HG02798 (cell line): ENCODE data around the gene DNAH14.
"Not testable (repeated sequence)": the region's sequence is repeated elsewhere in the genome, so short reads cannot be mapped to it uniquely, and the experiment has no call there.

ENCODE experiments used
- ATAC-seq: cut with Tn5 transposase; IDR thresholded peaks from one replicate; pipeline ENCODE4 v1.9.1; 2021; ENCODE audit warnings: mild to moderate bottlenecking; ENCODE audit not compliant: unreplicated experiment, poor library complexity

Gene DNAH14

DNA sequence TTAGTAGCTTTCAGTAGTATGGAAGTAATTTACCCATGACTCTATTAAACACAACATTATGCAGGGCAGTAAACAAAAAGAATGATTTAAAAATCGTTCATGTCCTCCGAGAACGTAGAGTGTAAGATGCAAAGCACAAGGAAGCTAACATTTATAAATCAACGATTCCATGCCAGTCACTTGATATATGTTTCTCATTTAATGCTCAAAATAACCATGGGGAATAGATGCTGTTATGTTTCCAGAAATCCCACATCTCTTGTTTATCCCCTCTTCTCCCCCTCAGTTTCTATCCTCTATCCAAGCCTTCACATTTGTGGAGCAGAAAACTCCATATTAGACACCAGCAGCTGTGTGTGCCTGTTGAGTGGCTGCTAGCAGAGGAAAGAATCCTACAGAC, 445.5 kb downstream of the DNAH14 start:
- ATAC-seq, result no peak

DNA sequence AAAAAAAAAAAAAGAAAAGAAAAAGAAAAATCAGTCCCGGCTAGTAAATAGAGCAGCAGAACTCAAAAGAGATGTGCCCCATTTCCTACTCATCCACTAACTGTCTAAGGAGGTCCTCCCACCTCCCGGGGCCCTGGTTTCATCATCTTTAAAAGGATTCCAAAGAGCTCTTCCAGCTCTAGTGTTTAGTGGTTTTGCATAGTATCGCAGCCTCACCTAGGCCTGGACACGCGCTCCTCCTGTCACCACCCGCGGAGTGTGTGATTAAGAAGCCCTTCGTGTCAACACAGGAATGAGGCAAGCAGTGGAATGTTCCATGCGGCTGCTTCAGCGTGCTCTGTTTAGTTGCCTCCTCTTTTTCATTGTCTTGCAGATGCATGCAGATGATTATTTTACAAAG, 449.4 kb downstream of the DNAH14 start:
- no peak for ATAC-seq

DNA sequence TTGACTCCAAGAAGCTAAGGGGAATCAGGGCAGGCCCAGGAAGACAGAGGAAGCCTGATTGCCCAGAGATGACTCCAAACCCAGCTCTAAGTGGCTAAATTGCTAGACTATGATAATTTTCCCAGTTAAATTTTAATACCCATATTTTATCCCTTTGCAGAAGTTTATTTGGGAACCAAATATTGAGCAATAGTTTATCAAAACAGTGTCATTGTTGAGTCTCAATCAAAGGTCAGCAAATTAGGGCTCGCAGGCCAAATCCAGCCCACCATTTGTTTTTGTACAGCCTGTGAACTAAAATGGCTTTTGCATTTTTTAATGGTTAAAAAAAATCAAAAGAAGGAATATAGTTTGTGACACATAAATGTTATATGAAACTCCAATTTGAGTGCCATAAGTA, 451.2 kb downstream of the DNAH14 start:
- ATAC-seq, result no peak

DNA sequence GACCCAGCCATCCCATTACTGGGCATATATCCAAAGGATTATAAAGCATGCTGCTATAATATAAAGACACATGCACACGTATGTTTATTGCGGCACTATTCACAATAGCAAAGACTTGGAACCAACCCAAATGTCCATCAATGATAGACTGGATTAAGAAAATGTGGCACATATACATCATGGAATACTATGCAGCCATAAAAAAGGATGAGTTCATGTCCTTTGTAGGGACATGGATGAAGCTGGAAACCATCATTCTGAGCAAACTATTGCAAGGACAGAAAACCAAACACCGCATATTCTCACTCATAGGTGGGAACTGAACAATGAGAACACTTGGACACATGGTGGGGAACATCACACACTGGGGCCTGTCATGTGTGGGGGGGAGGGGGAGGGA, 457.4 kb downstream of the DNAH14 start:
- ATAC-seq, result not testable (repeated sequence)

DNA sequence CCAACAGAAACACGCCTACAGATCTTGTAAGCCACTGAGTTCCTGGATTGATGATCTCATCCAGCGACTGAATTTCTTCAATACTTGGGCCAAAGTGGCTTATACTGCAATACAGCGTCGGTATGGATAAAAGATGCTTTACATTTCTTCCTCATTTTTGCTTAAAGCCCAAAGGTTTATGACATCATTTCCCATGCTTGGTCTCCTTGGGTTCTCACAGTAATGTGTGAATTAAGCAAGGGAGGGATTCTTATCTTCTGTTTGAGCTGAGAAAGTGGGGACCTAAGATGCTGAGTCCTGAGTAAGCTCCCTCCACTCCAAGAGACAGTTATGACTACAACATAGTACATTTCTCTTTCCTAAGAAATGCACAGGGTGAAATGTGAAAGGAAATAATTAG, 458.9 kb downstream of the DNAH14 start:
- ATAC-seq, result no peak

DNA sequence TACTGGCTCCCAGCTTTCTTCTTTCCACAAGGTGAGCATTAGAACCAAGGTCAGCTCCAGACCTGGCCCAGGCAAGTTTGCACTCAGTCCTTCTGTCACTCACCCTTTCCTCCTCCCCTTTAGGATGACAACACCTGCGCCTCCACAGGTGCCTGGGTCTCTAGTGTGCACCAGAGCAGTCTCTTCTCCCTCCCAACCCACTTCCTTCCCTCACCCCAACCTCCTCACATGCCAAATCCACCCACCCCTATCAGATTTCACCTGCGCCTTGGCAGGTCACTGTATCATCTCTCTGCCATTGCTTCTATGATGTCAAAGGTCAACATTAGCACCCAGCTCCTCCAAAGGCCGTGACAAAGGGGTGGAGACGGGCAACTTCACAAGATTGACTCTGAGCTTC, 460.4 kb downstream of the DNAH14 start:
- ATAC-seq, result no peak

DNA sequence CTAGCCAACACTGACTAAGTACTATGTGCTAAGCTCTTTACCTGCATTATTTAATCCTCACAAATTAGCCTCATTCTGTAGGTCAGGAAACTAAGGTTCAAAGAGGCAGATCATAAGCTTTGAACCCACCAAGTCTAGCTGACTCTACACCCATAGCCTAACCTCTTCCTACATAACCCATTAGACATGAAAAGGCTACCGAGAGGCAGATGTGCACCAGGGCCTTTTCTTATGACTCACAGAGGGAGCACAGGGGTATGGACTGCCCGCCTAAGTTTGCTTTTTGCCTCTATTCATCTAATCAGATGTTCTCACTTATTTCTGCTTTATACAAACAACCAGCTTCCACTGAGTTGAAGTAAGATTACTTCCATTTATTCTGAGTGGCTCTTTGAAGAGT, 466.9 kb downstream of the DNAH14 start:
- no peak for ATAC-seq

DNA sequence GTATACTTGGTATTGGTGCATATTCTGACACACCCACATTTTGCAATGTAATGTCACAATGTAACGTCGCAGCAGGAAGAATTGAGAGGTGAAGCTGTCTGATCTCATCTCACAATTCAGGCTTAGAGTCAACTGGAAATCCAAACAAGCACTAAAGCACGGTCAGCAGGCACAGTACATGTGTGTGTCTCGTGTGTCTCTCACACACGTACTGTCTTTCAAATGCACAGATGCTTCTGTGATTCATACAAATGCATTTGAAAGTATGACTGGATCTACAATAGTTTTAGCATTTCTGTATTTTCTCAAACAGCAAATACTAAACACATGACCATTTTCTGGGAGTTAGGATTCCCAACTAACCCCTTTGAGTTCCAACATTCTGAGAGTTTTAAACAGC, 471.5 kb downstream of the DNAH14 start:
- no peak for ATAC-seq

DNA sequence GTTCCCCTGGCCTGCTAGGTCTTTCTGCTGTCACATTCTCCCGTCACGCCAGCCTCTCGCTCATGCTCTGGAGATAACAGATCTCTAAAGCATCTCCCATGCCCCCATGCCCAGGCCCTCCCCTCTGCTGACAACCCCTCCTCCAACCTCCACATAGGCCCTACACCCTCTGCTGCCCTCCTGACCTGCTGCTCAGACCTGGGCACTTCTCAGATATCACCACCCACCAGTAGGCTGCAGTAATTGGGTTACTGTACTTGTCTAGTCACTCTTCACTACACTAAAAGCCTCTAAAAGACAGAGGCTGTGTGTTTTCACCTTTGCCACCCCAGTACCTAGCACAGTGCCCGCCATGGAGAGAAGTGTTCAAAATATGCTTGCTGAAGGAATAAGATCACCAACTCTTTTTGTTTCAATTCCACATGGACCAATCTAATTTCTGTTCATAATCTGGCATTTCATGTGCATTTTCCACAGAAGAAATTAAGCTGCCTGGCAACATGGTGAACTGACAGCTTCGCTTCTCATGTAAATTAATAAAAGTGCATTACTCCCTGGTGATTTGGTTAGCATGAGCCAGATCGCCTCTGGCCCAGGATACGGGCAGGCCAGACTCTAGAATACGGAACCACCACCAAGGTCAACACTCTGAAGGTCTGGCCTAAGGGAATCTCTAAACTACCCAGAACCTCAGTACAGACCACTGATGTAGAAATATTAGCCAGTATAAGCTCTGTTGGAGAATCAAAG, 477.7 kb downstream of the DNAH14 start:
- no peak for ATAC-seq

DNA sequence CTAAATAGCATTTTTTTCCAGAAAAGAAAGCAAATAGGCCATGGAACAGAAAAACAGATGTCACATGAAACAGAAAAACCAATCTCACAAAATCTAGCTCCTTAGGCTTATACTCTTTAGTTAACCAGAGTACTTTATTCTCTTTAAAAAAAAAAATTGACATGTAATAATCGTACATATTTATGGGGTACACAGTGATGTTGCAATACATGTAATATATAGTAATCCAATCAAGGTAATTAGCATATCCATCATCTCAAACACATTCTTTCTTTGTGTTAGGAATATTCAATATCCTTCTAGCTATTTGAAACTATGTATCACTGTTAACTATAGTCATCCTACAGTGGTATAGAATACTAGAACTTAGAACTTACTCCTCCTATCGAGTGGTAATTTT, 478.3 kb downstream of the DNAH14 start:
- ATAC-seq, result no peak

DNA sequence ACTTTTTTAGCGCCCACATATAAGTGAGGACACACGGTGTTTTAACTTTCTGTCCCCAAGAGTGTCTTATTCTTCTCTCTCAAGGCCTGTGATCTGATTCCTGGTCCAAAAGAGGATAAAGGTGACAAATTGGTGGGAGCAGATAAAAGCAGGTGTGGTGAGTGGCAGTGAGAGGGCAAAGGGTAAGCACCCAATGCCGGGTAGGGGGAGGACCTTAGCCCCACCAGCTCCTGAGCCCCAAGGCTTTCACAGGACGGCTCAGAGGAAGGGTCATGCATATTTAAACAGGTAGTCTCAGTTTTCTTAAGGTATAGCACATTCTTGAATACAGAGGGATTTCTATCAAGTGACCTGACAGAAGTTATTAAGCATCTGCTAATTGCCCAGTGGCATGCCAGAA, 478.8 kb downstream of the DNAH14 start:
- no peak for ATAC-seq

DNA sequence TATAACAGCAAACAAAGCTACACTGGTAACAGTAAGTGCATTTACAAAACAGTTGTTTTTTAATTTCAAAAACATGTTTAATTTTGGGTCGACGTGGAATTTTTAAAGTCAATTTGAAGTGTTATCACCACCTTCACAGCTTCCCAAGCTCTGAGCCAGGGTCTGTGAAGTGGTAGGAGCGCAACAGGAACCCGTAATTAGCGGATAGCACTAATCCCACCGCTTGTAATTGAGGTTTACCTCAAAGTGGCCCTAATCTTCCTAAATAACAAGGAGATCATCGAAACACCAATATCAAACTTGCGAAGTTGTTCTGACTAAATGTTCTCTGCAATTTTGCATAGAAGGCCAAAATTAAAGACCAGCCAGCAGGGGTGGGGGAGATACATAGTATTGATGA, 479.6 kb downstream of the DNAH14 start:
- ATAC-seq, result no peak

DNA sequence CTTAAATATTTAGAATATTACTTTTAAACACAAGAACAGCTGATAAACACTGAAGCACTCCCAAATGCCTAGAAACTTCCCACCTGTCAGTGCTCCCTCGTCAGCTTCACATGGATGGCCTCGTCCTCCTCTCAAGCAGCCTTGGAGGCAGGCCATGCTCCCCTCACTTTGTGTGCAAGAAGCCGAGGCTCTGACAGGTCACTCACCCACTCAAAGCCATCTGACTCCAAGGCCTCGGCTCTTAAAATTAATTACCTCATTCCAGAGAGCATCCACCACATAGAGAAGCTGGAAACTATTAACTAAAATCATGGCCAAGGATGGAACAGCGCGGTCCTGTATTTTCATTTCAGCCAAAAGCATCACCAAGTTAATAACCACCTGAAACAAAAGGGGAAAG, 480.6 kb downstream of the DNAH14 start:
- no peak for ATAC-seq

DNA sequence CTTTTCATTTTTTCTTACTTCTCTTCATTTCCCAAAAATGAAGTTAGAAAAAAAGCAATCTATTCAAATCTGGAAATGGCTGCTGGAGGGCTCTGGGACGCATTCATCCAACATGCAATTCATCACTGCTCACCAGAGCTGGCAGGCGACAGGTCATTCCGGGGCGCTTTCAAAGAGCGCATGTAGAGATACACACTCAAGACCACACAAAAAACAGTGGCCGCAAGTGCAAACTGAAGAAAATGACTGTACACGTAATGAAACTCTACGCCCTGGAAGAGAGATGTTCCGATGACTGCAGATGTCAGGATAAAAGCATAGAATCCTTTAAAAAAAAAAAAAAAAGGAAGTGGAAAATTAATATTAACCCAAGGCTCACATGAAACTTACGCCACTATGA, 482.8 kb downstream of the DNAH14 start:
- ATAC-seq, result no peak

DNA sequence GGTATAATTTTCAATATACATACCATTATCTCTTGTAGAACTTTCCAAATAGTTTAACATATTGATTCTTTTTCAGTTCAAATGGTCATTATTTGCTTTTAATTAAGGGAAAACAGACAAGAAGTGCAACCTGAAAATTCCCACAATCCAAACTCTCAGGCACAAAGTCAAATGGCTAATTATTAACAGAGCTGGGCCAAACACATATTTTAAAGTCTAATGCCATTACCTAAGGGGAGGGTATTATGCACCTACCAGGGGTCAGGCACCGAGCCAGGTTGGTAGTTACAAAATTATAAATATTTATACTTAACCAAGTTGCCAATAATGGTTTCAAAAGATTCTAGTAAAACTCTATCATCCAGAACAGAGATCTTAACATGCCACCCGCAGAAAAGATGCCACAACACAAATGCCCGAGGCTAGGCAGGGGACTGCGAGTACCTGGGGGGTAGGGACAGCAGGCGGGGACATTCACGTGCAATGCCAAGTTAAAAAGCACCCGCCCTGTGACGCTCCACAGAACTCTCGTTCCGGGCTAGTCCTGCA, 483.4 kb downstream of the DNAH14 start:
- no peak for ATAC-seq

DNA sequence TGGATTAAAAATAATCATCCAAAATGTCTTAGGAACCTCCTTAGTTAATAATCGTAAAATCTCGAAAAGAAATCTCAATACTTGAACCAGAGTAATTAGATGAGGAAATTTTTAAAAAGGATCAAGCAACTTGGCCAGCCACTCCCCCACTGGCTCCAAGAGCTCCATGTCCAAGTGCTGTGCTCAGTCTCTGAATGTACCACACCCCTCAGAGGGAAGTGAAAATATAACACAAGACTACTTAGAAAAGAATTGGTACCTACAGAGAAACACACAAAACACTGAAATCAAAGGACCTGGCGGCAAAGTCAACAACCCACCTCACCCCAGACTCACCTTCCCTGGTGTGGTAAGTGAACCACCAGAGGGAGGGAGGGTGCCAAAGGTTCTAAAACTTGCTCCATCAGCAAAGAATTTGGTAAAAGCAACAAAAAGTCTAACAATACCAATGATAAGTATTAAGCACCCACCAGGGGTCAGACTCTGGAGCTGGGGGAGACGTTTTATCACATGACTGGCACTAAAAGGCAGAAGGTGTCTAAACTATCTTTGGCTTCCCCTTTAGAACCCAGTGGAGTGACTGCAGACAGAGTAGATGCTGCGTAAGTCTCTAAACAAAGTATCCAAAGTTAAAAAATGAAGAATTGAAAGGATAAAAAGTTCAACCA, 484.4 kb downstream of the DNAH14 start:
- no peak for ATAC-seq

DNA sequence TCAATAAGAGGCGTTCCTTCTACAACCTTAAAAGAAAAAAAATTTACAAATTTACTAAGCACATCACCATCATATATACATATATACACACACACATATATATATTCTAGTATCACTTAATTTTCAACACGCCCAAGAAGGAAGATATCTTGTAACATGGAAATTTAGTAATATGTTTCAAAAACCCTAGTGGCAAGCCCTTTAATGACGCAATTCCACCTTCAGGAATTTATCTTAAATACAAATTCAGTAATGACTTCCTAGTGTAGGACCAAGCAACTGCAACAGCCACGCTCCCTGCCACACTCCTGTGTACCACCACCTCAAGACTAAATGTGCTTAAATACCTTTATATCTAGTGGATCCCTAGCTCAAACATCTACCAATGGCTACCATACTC, 485.8 kb downstream of the DNAH14 start:
- no peak for ATAC-seq

DNA sequence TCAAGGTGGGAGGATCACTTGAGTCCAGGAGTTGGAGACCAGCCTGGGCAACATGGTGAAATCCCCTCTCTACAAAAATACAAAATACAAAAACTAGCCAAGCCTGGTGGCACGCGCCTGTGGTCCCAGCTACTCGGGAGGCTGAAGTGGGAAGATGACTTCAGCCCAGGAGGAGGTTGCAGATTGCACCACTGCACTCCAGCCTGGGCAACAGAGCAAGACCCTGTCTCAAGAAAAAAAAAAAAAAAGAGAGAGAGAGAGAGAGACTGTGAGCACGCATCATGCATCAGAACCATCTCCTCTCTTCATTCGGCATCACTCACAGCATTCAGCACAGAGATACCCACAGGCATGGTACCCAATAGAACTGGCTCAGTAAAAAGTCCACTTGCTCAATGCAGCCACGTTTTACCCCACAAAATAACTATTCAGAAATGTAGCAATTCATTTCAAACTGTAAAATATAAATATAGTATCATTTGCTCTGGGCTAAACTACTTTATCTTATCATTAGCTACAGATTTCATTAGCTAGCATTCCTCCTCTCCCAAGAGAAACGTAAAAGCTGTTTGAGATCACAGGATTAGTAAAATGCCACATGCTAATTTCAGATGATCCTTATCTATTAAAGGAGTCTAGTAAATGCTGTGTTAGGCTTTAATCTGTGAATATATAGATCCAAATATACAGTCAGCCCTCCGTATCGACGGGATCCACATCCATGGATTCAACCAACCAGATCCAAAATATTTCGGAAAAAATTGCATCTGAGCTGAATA, 486.7 kb downstream of the DNAH14 start:
- no peak for ATAC-seq

DNA sequence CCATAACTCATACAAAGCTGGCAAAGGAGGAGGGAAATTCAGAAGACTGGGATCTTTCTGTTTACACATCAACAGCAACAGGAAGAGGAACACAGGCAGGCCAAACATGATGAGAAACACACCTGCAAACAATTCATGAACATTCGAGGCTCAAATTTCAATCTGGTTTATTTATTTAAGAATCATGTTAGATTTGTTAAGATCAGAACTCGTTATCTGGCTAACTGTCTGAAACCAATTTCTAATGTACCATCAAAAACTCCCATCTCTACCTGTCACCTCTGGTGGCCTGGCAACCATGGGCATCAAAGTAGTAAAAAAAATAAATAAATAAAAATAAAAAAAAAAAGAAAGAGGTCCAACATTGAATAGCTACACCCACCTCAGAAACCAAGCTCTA, 488.6 kb downstream of the DNAH14 start:
- no peak for ATAC-seq

DNA sequence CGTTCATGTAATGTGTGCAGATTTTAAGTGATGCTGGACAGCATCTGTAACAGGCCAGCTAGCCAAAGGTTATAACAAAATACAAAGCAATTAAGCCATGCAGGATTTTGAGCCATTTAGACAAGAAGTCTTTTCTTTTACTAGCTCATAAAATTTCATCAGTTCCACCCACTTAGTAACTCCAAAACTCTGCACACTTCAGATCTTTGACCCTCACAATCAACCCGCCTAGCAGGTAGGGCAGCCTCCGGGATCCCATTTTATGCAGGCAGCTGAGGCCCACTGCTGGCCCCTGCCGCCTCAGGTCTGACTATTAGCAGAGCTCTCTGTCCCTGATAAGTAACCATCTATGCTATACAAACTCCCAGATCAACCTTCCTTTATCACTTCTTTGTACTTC, 489.1 kb downstream of the DNAH14 start:
- ATAC-seq, result no peak

DNA sequence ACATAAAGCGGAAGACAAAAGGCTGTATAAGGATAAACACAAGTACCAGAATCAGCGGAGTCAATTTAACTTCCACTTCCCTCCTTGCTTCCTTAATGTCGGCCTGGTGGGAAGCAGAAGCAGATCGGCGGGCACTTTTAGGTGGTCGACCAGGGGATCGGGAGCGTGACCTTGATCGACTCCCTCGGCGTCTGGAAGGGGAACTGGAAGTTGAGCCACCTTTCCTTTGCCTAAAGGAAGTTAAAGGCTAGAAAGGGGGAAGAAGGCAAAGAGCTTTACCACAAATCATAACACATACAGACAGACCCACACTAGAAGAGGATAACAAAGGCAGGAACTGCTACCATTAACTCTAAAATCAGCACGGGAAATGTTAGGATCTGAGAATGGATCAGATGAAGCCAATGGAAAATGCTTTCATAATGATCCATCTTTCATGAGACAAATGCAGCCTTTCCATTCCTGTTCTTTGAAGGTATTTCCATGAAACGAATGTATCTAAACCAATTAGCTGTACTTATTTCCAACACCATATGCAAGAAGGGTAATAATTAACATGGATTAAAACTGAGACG, 492.6 kb downstream of the DNAH14 start:
- ATAC-seq, result no peak
